B cell (primary cell): ENCODE data around the gene ZDHHC19. TPM values are rescaled to one million over a fixed set of nuclear protein-coding genes. Genes with fewer than 3 reads are reported as not detected.

Experiments
- ATAC-seq: fragments of 200-7000 bp; cut with Tn5 transposase; one replicate; pipeline ENCODE4 v1.10.0; 2021; ENCODE audit warnings: low read depth, mild to moderate bottlenecking, moderate number of reproducible peaks, moderate library complexity
- CTCF ChIA-PET: fragments of 350-600 bp; sonication (Branson Sonifier 250); formaldehyde crosslinking; loops from one replicate; lab custom pipeline; 2021; ENCODE audit warnings: antibody characterized with exemption, inconsistent platforms; lab: Charles Lee
- POLR2A ChIA-PET: fragments of 350-600 bp; sonication (Branson Sonifier 250); formaldehyde crosslinking; loops from one replicate; lab custom pipeline; 2021; ENCODE audit warnings: antibody characterized with exemption; lab: Charles Lee
- DNase-seq: peaks from one replicate; pipeline ENCODE4 v3.0.0; 2013
- H2AFZ ChIP-seq: 2 replicates; pipeline ENCODE4 v1.6.1; 2012; ENCODE audit warnings: mild to moderate bottlenecking, low read depth, low read length; ENCODE audit not compliant: insufficient read depth, poor library complexity, severe bottlenecking
- H3K27ac ChIP-seq, 2 donors: 1 replicate in 1 of 2; 2 replicates in 1 of 2; pipeline ENCODE4 v1.5.1; 2012 to 2013; ENCODE audit warnings: low read length in 2 of 2, mild to moderate bottlenecking in 2 of 2, moderate library complexity in 1 of 2
- H3K27me3 ChIP-seq, 4 experiments: fragments of 200-600 bp in 1 of 4; sonication (generic) in 1 of 4; replicated peaks in 1 of 4; 1 replicate in 2 of 4; 2 replicates in 2 of 4; pipeline versions ENCODE4 v1.6.1 to v1.7.0; 2013 to 2016; ENCODE audit warnings: low read length in 3 of 4, mild to moderate bottlenecking in 2 of 4, mixed read lengths in 1 of 4, moderate library complexity in 1 of 4; ENCODE audit not compliant: insufficient read depth in 4 of 4, control insufficient read depth in 3 of 4; ENCODE audit errors: control extremely low read depth in 1 of 4
- H3K36me3 ChIP-seq, 2 experiments: replicated peaks in 1 of 2; 1 replicate in 1 of 2; 2 replicates in 1 of 2; pipeline versions ENCODE4 v1.6.1 to v1.7.1; 2013; ENCODE audit warnings: low read length in 1 of 2; ENCODE audit not compliant: insufficient read depth in 2 of 2, control insufficient read depth in 1 of 2; ENCODE audit errors: control extremely low read depth in 1 of 2, extremely low read depth in 1 of 2
- H3K4me1 ChIP-seq, 2 donors: fragments of 200-600 bp in 1 of 2; sonication (generic) in 1 of 2; 1 replicate in 1 of 2; 2 replicates in 1 of 2; pipeline versions ENCODE4 v1.5.1 to v1.6.1; 2013 to 2017; ENCODE audit warnings: low read length in 2 of 2; ENCODE audit not compliant: control insufficient read depth in 2 of 2, insufficient read depth in 2 of 2
- H3K4me2 ChIP-seq: replicated peaks from 2 replicates; pipeline ENCODE3; 2012; ENCODE audit warnings: mild to moderate bottlenecking, low read depth, low read length; ENCODE audit not compliant: poor library complexity, severe bottlenecking
- H3K4me3 ChIP-seq, 5 experiments: fragments of 200-600 bp in 1 of 5; sonication (generic) in 1 of 5; 1 replicate in 3 of 5; 2 replicates in 2 of 5; pipeline versions ENCODE4 v1.5.1 to v1.7.0; 2011 to 2016; ENCODE audit warnings: low read length in 4 of 5, mild to moderate bottlenecking in 4 of 5, low read depth in 2 of 5, control low read depth in 1 of 5, moderate library complexity in 1 of 5; ENCODE audit not compliant: insufficient read depth in 1 of 5; ENCODE audit errors: control extremely low read depth in 1 of 5, extremely low read depth in 1 of 5
- H3K79me2 ChIP-seq: fragments of 200-600 bp; sonication (generic); one replicate; pipeline ENCODE4 v1.6.0; 2016; ENCODE audit warnings: low read length; ENCODE audit not compliant: control insufficient read depth, insufficient read depth
- H3K9ac ChIP-seq: fragments of 200-600 bp; sonication (generic); 2 replicates; pipeline ENCODE4 v1.6.1; 2017; ENCODE audit warnings: mild to moderate bottlenecking, low read length, moderate library complexity
- H3K9me3 ChIP-seq, 3 donors: one replicate each; pipeline versions ENCODE4 v1.6.1 to v1.7.1; 2013; ENCODE audit warnings: low read length in 2 of 3; ENCODE audit not compliant: control insufficient read depth in 2 of 3, insufficient read depth in 1 of 3; ENCODE audit errors: control extremely low read depth in 1 of 3
- H4K20me1 ChIP-seq: 2 replicates; pipeline ENCODE4 v1.6.0; 2012; ENCODE audit warnings: mild to moderate bottlenecking, low read length; ENCODE audit not compliant: insufficient read depth, control insufficient read depth, poor library complexity, severe bottlenecking
- H3K27ac Mint-ChIP-seq: one replicate; pipeline ENCODE4 v1.8.0; 2021; ENCODE audit warnings: mixed read lengths
- H3K27me3 Mint-ChIP-seq: one replicate; pipeline ENCODE4 v1.8.0; 2021; ENCODE audit warnings: mixed read lengths
- H3K4me1 Mint-ChIP-seq: one replicate; pipeline ENCODE4 v1.8.0; 2021; ENCODE audit warnings: mixed read lengths
- H3K4me3 Mint-ChIP-seq: one replicate; pipeline ENCODE4 v1.8.0; 2021; ENCODE audit warnings: mixed read lengths
- H3K9me3 Mint-ChIP-seq: one replicate; pipeline ENCODE4 v1.8.0; 2022; ENCODE audit warnings: mixed read lengths; ENCODE audit not compliant: insufficient read depth
- CTCF ChIP-seq: fragments of 200-600 bp; IDR thresholded peaks from one replicate; pipeline ENCODE4 v1.8.0; 2022; ENCODE audit warnings: antibody characterized with exemption, mild to moderate bottlenecking
- EZH2 ChIP-seq: IDR thresholded peaks from 2 replicates; pipeline ENCODE4 v1.6.1; 2012; ENCODE audit warnings: borderline replicate concordance, low read depth, mild to moderate bottlenecking, moderate library complexity, low read length; ENCODE audit not compliant: insufficient read depth, poor library complexity, severe bottlenecking
- WGBS: methylation state at CpG from one replicate; pipeline ENCODE4 v1.1.5; 2013; ENCODE audit warnings: missing lambda C conversion rate; ENCODE audit not compliant: insufficient coverage; 5-methylcytosine and 5-hydroxymethylcytosine counted together
- intact Hi-C: fragments of 100-400 bp; cut with micrococcal nuclease; formaldehyde crosslinking; loops from one replicate; pipeline ENCODE4 v1.10.0; 2022
- polyA plus RNA-seq: library from polyadenylated mRNA; depleted of rRNA; stranded (reverse); fragments of >200 nt; gene quantifications from 2 replicates; pipeline ENCODE4 v1.2.3, GENCODE V29; 2012
- total RNA-seq, 2 donors: library from RNA; stranded (reverse); fragments of 120-200 nt in 1 of 2; gene quantifications; 1 replicate in 1 of 2; 2 replicates in 1 of 2; pipeline versions ENCODE4 v1.2.3 to v1.2.4, GENCODE V29; 2013 to 2022

Gene ZDHHC19
- total and polyA plus RNA-seq, 2 donors (not counting 1 experiment from before 2014, with no cell fraction given): 0.91 to 6.0 TPM

DNA sequence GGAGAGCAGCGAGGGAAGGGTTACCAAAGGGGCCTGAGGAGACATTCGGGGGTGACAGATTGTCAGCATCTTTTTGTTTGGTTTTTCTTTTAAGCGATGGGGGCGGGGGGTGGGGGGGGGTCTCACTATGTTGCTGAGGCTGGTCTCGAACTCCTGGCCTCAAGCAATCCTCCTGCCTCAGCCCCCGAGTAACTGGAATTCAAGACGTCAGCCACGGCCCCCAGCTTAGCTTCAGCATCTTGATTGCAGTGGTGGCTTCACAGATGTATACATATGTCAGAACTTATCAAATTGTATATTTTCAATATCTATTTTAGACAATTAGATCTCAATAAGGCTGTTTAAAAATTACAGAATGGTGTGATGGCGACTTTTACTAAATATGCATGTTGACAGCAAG lies 30.9 kb downstream of the ZDHHC19 start:
- TF ChIP-seq CTCF: no peak
- TF ChIP-seq EZH2: no peak
- Mint-ChIP-seq H3K4me3 (peak overlapping the region; percentile 74), H3K27me3 (no peaks in the 10 kb centered on the region), H3K27ac (peak overlapping the region; percentile 84), H3K9me3 (no peaks in the 10 kb centered on the region), H3K4me1 (peaks cover 28% of the 10 kb centered on the region)
- CTCF ChIA-PET: interaction anchor here (1.0 to 6.6 kb wide), 9 partner anchors 9 to 110 kb away, joined by 3 to 69 read pairs (median 4); no protein-coding TSS in a partner anchor
- H3K27me3 ChIP-seq: no peaks in the 10 kb centered on the region
- peak overlapping the region in 2 of 5 experiments; percentile 32 for H3K4me3 ChIP-seq
- peaks cover 20 to 33% of the 10 kb centered on the region in 2 donors for H3K4me1 ChIP-seq
- intact Hi-C loops: loop anchor here (1.0 to 5.0 kb wide), 3 partner anchors 12 to 98 kb away; partner anchors contain the start of gene TFRC
- H3K27ac ChIP-seq: peak overlapping the region; percentile 78 to 83
- DNase-seq (no peak), ATAC-seq (no peak)
- H4K20me1 ChIP-seq: no peaks in the 10 kb centered on the region
- H3K36me3 ChIP-seq: no peaks in the 10 kb centered on the region
- H2AFZ ChIP-seq: peak overlapping the region; percentile 70
- H3K9ac ChIP-seq: peak overlapping the region; percentile 42
- no peaks in the 10 kb centered on the region for H3K79me2 ChIP-seq
- 93% methylated on average over 5 of the region's 9 CpGs for WGBS
- H3K9me3 ChIP-seq: peaks cover 0 to 6% (median 0%) of the 10 kb centered on the region in 3 donors
- H3K4me2 ChIP-seq: peak overlapping the region; percentile 73
- POLR2A ChIA-PET: interaction anchor here (1.3 to 2.0 kb wide), 5 partner anchors 12 to 102 kb away, joined by 3 to 11 read pairs (median 6); no protein-coding TSS in a partner anchor
